Loucy (cell line): Measurements from ENCODE around the gene TNP1.

ENCODE experiments used
- H2AFZ ChIP-seq: fragments of 200-600 bp; sonication (generic); 2 replicates; pipeline ENCODE4 v1.6.0; 2016; ENCODE audit warnings: antibody characterized with exemption, mild to moderate bottlenecking, low read length, moderate library complexity
- H3F3A ChIP-seq: fragments of 200-600 bp; 2 replicates; pipeline ENCODE4 v1.6.0; 2016; ENCODE audit warnings: antibody characterized with exemption, low read depth, mild to moderate bottlenecking
- H3K27me3 ChIP-seq: fragments of 200-600 bp; sonication (generic); 2 replicates; pipeline ENCODE4 v1.6.1; 2014; ENCODE audit warnings: low read length, mild to moderate bottlenecking; ENCODE audit not compliant: insufficient read depth, poor library complexity, severe bottlenecking
- H3K36me3 ChIP-seq: fragments of 200-600 bp; sonication (generic); 2 replicates; pipeline ENCODE4 v1.6.1; 2016; ENCODE audit warnings: low read length; ENCODE audit not compliant: insufficient read depth
- H3K4me1 ChIP-seq: fragments of 200-600 bp; sonication (generic); 2 replicates; pipeline ENCODE4 v1.5.1; 2014; ENCODE audit warnings: low read length, mild to moderate bottlenecking; ENCODE audit not compliant: insufficient read depth, poor library complexity, severe bottlenecking
- H3K4me2 ChIP-seq: fragments of 200-600 bp; sonication (generic); 2 replicates; pipeline ENCODE4 v1.6.0; 2014; ENCODE audit warnings: antibody characterized with exemption, low read length, low read depth, mild to moderate bottlenecking; ENCODE audit not compliant: poor library complexity, severe bottlenecking
- H3K4me3 ChIP-seq: fragments of 200-600 bp; sonication (generic); 2 replicates; pipeline ENCODE4 v1.5.1; 2014; ENCODE audit warnings: low read length, mild to moderate bottlenecking, mixed read lengths; ENCODE audit not compliant: poor library complexity, severe bottlenecking
- H3K79me2 ChIP-seq: fragments of 200-600 bp; sonication (generic); 2 replicates; pipeline ENCODE4 v1.6.1; 2014; ENCODE audit warnings: low read length; ENCODE audit not compliant: insufficient read depth
- H3K9ac ChIP-seq: fragments of 200-600 bp; sonication (generic); 2 replicates; pipeline ENCODE4 v1.6.0; 2014; ENCODE audit warnings: mild to moderate bottlenecking, low read depth, low read length, moderate library complexity; ENCODE audit not compliant: poor library complexity, severe bottlenecking
- H3K9me2 ChIP-seq: fragments of 200-600 bp; sonication (generic); replicated peaks from 2 replicates; pipeline ENCODE4 v1.6.1; 2016; ENCODE audit warnings: low read depth, low read length, mixed read lengths
- H3K9me3 ChIP-seq: fragments of 200-600 bp; sonication (generic); 2 replicates; pipeline ENCODE4 v1.6.1; 2014; ENCODE audit warnings: mild to moderate bottlenecking, antibody characterized with exemption, low read length, low read depth; ENCODE audit not compliant: insufficient read depth
- H4K20me1 ChIP-seq: fragments of 200-600 bp; sonication (generic); 2 replicates; pipeline ENCODE4 v1.6.0; 2014; ENCODE audit warnings: antibody characterized with exemption, low read length, mild to moderate bottlenecking; ENCODE audit not compliant: insufficient read depth, poor library complexity, severe bottlenecking
- CTCF ChIP-seq: fragments of 200-600 bp; sonication (generic); conservative IDR thresholded peaks from 2 replicates; pipeline ENCODE4 v1.5.1; 2014; ENCODE audit warnings: mild to moderate bottlenecking, antibody characterized with exemption, low read length
- EZH2phosphoT487 ChIP-seq: fragments of 200-600 bp; IDR thresholded peaks from 2 replicates; pipeline ENCODE4 v1.6.1; 2018; ENCODE audit warnings: antibody characterized with exemption, mild to moderate bottlenecking, moderate library complexity, borderline replicate concordance

TNP1 gene

GRCh38 chr2:216849987-216850386, 9.9 kb downstream of the TNP1 start:
- TF ChIP-seq CTCF: no peak
- no peak for TF ChIP-seq EZH2phosphoT487
- H3K9ac ChIP-seq: no peak overlapping the region
- no peak overlapping the region for H2AFZ ChIP-seq
- no peaks in the 10 kb centered on the region for H3K9me3 ChIP-seq
- H3K4me3 ChIP-seq: no peak overlapping the region
- no peaks in the 10 kb centered on the region for H3K4me1 ChIP-seq
- H3K4me2 ChIP-seq: no peak overlapping the region
- H3K79me2 ChIP-seq: no peaks in the 10 kb centered on the region
- no peaks in the 10 kb centered on the region for H4K20me1 ChIP-seq
- no peaks in the 10 kb centered on the region for H3F3A ChIP-seq
- no peaks in the 10 kb centered on the region for H3K9me2 ChIP-seq
- no peaks in the 10 kb centered on the region for H3K27me3 ChIP-seq
- no peaks in the 10 kb centered on the region for H3K36me3 ChIP-seq

- Histone ChIP-seq H3K4me3 (no peak overlapping the region), H3K27me3 (no peaks in the 10 kb centered on the region), H3K79me2 (no peaks in the 10 kb centered on the region), H3F3A (no peaks in the 10 kb centered on the region), H3K4me2 (no peak overlapping the region), H3K9me3 (no peaks in the 10 kb centered on the region), H3K4me1 (no peaks in the 10 kb centered on the region), H3K36me3 (no peaks in the 10 kb centered on the region), H3K9ac (no peak overlapping the region), H2AFZ (no peak overlapping the region), H3K9me2 (no peaks in the 10 kb centered on the region), H4K20me1 (no peaks in the 10 kb centered on the region)
- TF ChIP-seq EZH2phosphoT487 (no peak), CTCF (no peak)
Measured at GRCh38 chr2:216845426-216845825, 14.4 kb downstream of the TNP1 start.

- H3K79me2 ChIP-seq: no peaks in the 10 kb centered on the region
- no peak overlapping the region for H2AFZ ChIP-seq
- H3K36me3 ChIP-seq: no peaks in the 10 kb centered on the region
- no peaks in the 10 kb centered on the region for H3F3A ChIP-seq
- no peaks in the 10 kb centered on the region for H3K4me1 ChIP-seq
- H3K27me3 ChIP-seq: no peaks in the 10 kb centered on the region
- H3K9ac ChIP-seq: no peak overlapping the region
- TF ChIP-seq EZH2phosphoT487: no peak
- no peak for TF ChIP-seq CTCF
- H3K9me2 ChIP-seq: no peaks in the 10 kb centered on the region
- no peaks in the 10 kb centered on the region for H4K20me1 ChIP-seq
- H3K4me2 ChIP-seq: no peak overlapping the region
- H3K9me3 ChIP-seq: no peaks in the 10 kb centered on the region
- H3K4me3 ChIP-seq: no peak overlapping the region
Measured at GRCh38 chr2:216842636-216843035, 17.2 kb downstream of the TNP1 start.
